GM21526 (cell line): ENCODE measurements around the gene ISG15.
"Not testable (repeated sequence)": the region's sequence is repeated elsewhere in the genome, so short reads cannot be mapped to it uniquely, and the experiment has no call there.

Experiments used
- ATAC-seq: cut with Tn5 transposase; IDR thresholded peaks from one replicate; pipeline ENCODE4 v1.9.1; 2021; ENCODE audit warnings: moderate library complexity; ENCODE audit not compliant: unreplicated experiment, low FRiP score

ISG15 gene

DNA sequence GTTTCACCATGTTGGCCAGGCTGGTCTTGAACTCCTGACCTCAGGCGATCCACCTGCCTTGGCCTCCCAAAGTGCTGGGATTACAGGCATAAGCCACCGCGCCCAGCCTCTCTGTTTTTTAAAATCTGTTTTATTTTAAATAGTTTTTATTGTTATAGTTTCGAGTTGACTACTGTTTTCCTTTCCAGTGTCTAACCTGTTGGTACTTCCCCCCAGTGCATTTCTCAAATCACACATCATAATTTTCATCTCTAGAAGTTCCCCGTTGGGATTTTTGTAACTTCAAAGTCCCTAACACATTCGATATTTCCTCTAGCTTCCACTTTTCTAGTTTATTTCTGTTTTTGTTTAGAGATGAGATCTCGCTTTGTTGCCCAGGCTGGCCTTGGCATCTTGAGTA is 20.9 kb upstream of the ISG15 start:
- no peak for ATAC-seq

DNA sequence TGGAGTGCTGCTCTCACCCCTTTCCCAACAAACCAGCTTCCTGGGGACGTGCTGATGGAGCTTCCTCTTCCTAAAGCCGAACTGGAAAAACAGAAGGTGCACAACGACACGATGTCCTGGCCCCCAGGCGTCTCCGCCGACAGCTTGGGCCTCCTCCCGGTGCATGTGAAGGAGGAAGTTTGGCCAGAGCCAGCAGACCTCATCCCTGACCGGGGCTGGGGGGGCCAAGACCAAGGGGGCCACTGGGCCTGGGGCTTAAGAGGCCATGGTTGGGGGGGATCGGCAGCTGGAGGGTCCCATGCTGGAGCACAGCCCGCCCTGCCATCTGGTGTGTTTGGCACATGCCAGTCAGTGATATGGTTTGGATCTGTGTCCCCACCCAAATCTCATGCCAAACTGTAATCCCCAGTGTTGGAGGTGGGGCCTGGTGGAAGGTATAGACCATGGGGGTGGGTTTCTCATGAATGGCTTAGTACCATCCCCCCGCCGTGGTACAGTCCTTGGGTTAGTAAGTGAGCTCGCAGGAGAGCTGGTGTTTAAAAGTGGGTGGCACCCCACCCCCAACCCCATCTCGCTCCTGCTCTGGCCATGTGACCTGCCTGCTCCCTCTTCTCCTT is 19.8 kb upstream of the ISG15 start:
- no peak for ATAC-seq

DNA sequence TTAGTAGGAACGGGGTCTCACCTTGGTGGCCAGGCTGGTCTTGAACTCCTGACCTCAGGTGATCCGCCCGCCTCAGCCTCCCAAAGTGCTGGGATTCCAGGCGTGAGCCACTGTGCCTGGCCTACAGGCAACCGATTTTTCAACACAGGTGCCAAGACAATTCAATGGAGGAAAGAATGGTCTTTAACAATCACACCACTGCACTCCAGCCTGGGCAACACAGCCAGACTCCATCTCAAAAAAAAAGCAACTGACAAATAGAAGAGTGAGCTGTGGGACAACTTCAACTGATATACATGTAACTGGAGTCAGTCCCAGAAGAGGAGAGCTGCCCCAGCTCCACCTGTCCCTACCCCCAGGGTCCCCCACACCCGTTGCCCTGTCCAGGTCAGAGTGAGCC is 18.8 kb upstream of the ISG15 start:
- not testable (repeated sequence) for ATAC-seq

DNA sequence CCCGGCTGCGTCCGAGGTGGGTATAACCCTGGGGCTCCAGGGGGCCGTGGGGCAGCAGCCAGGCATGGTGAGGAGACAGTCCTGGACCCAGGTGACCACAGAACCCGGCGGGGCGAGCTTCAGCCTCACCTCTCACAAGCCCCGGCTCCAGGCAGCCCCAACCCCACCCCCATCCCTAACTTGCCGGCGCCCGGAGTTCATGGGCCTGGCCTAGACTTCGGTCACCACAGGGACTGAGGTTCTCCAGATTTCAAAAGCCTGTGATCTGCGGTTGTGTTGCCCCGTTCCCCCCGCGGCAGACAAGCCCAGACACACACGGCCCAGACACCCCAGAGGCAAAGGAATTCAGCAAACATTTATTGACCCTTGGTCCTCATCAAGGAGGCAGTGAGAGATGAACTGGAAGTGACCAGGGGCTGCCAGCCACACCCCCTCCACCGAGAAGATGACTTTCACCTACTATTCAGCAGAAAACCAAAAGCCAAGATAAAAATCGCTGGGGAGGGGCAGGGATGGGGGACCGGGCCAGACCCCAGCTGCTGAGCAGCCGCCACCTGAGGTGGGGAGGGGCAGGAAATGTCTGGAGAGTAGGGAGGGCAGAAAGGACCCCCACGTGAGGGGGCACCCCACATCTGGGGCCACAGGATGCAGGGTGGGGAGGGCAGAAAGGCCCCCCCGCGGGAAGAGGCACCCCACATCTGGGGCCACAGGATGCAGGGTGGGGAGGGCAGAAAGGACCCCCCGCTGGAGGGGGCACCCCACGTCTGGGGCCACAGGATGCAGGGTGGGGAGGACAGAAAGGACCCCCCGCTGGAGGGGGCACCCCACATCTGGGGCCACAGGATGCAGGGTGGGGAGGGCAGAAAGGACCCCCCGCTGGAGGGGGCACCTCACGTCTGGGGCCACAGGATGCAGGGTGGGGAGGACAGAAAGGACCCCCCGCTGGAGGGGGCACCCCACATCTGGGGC is 17.3 kb upstream of the ISG15 start:
- no peak for ATAC-seq

DNA sequence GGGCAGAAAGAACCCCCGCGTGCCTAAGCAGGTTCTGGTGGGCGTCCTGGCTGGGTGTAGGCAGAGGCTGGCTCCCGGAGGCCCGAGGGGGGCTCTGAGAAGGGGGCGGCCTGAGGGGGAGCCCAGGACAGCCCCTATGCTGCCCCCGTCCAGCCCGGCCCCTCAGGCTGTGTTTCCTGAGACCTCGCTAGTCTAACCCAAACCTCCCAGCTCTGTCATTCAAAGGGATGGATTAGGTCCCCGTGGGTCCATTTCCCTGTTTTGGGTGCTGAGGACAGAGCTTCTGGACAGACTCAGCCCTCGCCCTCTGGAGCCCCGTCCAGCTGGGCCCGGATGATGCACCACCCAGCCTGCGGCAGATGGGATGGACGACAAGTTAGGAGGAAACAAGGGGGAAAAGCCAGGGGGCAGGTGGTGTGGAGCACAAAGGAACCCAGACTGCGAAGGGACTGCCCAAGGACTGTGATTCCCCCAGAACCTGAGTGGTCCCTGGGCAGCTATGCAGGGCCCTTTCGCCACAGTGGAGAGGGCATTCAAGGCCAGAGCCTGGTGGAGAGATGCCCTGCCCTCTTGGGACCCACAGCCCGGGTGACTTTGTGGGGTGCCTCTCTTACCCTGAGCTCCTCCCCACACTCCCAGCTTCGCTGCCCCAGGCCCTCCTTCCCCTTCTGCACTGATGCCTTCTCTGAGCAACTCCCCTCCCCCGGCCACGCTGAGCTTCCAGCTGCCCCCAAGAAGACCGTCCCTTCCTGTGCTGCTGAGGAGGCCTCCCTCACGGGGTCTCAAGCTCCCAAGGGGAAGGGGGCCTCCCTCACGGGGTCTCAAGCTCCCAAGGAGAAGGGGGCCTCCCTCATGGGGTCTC is 16.2 kb upstream of the ISG15 start:
- ATAC-seq, result no peak

DNA sequence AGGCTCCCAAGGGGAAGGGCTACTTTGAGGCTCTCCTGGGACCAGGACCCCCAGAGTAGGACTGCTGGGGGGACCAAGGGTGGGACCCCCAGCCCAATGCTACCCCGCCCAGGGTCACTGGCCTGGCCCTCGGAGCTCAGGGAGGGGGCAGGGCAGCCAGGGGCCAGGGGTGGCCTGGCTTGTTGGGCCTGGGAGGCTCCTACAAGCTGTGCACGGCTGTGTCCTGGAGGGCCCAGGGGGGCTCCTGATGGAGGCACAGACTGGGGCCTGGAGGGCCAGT is 15.6 kb upstream of the ISG15 start:
- ATAC-seq, result no peak

DNA sequence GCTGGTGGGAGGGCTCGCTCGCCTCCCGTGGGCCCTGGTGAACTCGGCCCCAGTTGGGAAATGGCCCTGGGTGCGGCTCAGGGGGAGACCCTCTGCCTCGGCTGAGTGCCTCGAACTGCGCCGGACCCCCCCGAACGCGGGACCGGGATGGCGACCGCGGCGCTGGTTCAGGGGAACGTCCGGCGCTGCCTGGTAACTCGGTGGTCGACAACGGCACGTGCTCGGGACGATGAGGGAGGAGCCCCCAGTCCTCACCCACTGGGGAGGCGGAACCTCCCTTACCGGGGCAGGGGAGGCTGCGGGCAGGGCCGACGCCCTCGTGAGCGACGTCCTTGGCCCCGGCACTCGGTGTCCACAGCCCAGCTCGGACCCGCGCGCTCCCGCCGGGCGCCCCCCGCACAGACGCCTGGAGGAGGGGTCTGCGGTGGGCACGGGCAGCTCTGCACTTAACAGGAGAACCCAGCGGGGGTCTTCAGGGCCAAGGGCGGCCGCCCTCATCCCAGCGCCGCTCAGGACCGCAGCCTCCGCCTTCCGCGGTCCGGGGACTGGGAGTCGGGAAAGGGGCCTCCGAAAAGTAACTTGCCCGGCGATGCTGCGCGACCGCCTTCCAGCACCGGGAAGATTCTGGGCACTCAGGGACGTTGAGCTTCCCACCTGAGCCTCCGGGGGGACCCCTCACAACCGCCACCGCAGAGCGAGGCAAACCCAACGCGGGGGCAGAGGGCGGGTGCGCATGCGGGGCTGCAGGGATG is 15.1 kb upstream of the ISG15 start:
- ATAC-seq, result no peak

DNA sequence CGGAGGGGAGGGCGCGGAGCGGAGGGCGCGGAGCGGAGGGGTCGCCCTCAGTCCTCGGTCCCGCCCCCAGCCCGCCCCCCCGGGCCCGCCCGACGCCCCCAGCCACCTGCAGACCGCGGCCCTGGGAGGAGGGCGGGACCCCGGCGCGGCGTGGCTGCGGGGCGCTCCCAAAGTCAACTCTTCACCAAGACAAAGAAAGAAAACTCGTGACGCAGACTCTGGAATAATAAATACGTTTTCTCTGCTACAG is 14.6 kb upstream of the ISG15 start:
- no peak for ATAC-seq

DNA sequence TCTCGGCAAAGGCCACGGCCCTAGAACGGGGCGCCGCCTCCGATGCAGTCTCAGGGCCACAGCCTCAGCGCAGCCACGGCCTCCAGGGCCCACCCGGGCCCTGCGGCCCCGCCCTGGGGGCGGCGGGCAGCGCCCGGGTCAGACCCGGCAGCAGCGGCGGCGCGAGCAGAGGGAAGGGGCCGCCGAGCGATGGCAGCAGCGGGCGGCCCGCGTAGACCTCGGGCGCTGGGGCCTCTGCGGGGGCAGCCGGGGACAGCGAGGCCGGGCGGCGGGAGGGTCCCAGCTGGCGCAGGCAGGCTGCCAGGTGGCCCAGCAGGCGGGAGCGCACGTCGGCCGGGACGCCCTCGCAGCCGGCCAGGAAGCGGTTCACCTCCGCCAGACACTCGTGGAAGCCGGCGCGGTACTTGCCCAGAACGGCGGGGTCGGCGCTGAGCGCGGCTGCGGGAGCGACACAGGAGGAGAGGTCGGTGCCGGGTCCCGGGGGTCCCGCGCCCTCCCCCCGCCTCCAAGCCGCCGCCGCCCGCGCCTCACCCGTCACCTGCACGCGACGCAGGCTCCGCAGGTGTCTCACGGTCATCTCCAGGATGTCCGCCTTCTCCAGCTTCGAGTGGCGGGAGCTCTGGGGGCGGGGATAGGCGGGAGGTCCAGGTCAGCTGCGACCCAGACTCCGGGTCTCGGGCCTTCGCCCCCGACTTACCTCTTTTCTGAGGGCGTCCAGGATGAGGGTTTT is 14.1 kb upstream of the ISG15 start:
- no peak for ATAC-seq

DNA sequence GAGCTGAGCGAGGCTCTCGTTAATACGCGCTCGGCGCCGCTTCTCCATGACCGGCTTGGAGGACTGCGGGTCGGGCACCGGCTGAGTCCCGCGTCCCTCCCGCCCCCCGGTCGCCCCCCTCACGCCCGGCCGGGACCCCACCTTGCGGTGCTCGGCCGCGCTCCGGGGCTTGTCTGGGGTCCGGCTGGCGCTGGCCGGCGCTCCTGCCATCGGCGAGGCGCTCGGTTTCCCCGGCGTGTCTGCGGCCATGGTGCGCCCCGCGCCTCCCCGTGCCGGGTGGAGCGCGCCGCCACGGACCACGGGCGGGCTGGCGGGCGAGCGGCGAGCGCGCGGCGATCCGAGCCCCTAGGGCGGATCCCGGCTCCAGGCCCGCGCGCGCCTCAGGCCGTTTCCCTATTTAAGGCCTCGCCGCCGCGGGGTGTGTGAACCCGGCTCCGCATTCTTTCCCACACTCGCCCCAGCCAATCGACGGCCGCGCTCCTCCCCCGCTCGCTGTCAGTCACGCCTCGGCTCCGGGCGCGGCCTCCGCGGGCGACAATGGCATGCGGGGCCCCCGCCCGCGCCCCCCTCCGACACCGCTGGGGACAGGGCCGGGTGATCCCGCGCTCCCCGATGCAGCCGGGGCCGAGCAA is 13.5 kb upstream of the ISG15 start, which contains the start of gene HES4:
HES4 (minus strand) TSS at position 373 of the 632 bp plus-strand sequence; CDS start at position 249, 124 bp downstream.
- no peak for ATAC-seq

DNA sequence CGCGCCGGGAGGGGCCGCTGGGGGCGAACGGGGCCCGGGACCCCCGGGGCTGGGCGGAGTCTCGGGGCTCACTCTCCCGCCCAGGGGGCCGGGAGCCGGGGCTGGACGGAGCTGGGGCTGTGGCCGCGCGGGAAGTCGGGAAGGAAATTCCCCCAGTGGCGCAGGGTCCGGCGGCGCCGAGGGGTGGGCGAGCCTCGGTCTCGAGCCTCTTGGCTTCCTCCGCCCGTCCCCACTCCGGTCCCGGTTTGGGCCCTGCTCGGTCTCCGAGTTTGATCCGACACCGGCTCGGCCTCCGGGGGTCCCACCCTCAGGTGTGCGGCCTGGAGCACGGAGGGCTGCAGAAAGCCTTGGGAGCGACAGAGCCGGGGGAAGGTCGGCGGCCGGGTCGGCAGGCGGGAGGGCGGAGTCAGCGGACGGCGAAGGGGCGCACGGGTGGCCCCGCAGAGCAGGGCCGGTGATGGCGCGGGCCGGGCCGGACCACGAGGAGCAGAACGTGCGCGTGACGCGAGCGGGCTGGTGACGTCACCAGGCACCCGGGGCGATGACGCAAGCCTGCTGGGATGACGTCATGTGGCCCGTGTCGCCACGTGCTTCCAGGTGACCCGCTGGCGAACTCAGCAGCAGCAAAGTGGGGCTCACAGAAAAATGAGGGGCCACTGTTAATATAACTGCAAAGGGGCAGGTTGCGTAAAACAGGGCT is 12.8 kb upstream of the ISG15 start:
- ATAC-seq, result no peak

DNA sequence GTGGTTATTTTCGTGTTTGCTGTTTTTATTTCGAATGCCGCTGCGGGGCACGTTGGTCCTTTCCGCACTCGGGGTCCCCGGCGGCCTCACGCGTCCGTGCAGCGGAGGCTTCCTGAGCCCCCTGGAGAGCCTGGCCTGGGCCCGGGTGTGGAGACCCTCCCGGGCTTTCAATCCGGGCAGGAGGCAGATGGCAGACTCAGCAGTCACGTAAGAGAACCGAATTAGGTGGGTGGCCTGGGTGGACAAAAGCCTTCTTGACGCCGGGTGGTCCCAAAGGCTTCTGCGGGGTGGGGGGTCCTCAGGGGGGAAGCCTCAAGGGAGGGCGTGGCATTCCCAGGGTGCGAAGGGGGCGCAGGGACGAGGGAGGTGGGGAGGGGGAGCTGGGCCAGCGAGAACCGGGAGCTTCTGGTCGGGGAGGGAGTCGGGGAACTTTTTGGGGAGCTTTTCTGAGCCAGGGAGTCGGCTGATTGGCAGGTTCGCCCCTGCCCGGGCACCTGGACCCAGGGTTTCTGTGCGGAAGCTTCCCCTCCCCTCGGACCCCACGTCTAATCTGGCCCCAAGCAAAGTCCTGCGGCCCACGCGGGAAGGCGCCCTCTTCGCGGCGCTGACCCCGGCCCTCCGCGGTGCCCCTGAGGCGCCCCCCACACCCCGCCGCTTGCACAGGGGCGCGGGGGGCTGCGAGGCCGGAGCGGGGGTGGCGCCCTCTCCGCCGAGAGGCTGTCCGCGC is 12.1 kb upstream of the ISG15 start:
- no peak for ATAC-seq

DNA sequence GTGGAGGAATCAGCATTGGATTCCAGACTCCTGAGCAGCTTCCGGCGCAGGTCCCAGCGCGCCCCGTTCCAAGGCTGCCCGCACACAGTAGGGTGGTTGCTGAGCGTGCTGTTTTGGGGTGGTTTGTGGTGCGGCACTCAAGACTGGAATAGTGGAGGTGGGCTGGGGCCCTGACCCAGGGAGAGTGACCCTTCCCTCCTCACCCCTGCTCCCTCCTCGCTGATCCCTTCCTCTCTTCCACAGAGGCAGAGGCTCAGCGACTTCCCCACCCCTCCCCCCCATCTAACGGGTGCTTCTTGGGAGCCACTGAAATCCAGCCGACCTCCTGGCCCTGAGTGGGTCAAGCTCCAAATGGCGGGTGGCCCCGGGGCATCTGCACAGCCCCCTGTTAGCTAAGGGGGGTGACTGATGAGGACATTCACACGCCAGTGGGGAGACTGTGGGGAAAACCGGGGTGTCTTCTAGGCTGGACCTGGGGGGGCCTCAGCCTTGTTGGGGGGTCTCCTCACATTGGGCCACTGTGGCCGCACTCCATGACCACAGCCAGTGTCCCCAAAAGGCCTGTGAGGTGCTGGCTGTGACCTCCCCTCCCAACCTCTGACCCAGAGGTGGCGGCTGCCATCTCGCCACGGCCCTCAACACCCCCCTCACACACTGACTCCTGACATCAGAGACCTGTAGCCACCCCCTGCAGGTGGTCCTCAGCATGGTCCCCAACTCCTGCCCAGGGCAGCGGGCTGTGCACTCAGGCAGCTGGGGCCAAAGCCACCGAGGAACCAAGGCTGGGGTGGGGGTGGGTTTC is 9.5 kb upstream of the ISG15 start:
- ATAC-seq, result no peak

DNA sequence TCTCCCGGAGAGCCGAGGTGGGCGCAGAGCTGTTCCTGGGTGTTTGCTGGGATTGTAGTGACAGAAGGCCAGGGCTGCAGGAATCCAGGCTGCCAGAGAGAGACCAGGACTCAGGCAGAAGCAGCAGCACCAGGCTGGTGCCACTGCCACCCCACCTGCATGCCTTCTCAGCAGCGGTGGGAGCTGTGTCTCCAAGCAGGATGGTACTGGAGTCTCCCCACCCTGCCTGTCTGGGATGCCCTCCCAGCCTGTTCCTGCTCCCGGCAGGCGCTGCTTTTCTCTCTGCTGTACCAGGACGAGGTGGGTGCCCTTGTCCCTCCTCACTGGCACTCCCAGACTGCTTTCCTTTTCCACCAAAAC is 8.9 kb upstream of the ISG15 start:
- ATAC-seq, result no peak

DNA sequence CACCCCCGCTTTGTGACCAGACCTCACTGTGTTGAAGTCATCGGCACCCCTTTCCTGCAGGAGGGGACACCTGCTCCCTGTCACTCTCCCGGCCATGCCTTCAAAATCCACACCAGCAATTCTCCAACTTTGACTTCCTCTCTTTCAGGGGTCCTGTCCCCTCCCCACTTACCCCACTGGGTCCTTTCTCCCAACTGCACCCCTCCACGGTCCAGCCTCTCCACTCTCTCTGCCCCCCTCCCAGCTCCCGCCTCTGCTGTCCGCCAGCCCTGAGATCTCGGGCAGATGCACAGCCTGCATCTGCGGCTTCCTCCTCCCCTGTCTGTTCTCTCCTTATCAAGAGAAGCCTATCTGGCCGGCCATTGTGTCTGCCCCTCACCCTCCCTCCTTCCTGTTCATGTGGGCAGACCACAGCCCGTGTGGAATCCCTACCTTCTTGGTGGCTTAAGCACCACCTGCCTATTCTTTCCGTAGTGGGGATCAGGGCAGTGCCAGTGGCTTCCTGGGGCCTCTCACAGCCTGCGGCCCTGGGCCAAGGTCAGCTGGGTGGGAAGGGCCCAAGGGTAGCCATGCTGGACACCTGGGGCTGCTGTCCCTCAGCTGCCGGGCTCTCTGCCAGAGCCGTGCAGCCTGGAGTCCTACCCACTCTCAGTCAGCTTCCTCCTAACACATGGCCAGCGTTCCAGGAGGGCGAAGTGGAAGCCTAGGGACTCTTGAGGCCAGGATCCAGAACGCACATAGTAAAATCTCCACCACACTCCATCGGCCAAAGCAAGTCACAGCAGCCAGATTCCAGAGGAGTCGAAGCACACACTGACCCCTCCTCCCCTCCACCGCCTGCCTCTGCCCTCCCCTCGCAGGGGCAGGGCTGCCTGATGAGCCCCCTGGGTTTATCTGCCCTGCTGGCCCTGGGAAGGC is 8.3 kb upstream of the ISG15 start:
- no peak for ATAC-seq

DNA sequence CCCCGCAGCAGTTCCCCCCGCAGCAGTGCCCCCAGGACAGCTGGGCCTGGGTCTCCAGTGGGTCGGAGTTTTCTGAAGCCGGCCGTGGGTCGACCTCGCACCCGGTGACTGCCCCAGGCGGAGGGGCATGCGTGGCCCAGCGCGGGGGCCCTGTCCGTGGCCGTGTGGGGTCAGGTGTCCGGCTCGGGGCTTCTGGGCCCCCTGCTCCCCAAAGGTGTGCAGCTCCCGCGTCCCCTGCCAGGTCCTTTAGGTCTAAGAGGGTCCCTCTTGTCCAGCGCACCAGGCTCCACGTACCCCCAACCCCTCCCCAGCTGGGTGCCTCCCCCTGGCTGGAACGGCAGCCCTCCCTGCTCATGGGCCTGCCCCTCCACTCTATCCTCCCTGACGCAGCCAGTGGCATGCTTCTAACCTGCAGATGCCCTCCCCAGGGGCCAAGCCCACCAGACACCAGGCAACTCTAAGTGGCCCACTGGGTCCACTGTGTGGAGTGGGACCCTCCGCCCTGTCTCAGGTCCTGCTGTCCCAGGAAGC is 7.5 kb upstream of the ISG15 start:
- no peak for ATAC-seq
